ENCODE results near the gene SMPX.
"Not testable (repeated sequence)": the region's sequence is repeated elsewhere in the genome, so short reads cannot be mapped to it uniquely, and the experiment has no call there.

Gene SMPX

GRCh38 chrX:21757960-21758359 lies at the start of gene SMPX:
Gene SMPX, minus strand, starts transcription at chrX:21758116. Its CDS starts 3,826 bp downstream, at chrX:21754290.
- DNase-seq, result no peak

- DNase-seq, result peak; percentile 1
Measured at GRCh38 chrX:21806691-21807090, 48.8 kb upstream of the SMPX start.

GRCh38 chrX:21802839-21803238 lies 44.9 kb upstream of the SMPX start:
- DNase-seq, result no peak

- DNase-seq, result no peak
Measured at GRCh38 chrX:21802054-21802670, 44.2 kb upstream of the SMPX start.

- no peak for DNase-seq
Measured at GRCh38 chrX:21800344-21800770, 42.4 kb upstream of the SMPX start.

GRCh38 chrX:21799767-21800166 lies 41.9 kb upstream of the SMPX start:
- DNase-seq, result no peak

- no peak for DNase-seq
Measured at GRCh38 chrX:21798677-21799219, 40.8 kb upstream of the SMPX start.

- no peak for DNase-seq
Measured at GRCh38 chrX:21781976-21782375, 24.1 kb upstream of the SMPX start.

GRCh38 chrX:21781525-21781924 lies 23.6 kb upstream of the SMPX start:
- no peak for DNase-seq

- DNase-seq, result no peak
Measured at GRCh38 chrX:21779095-21779494, 21.2 kb upstream of the SMPX start.

GRCh38 chrX:21778236-21778635 lies 20.3 kb upstream of the SMPX start:
- no peak for DNase-seq

GRCh38 chrX:21775128-21775527 lies 17.2 kb upstream of the SMPX start:
- DNase-seq, result not testable (repeated sequence)

GRCh38 chrX:21773036-21773435 lies 15.1 kb upstream of the SMPX start:
- DNase-seq, result not testable (repeated sequence)

- no peak for DNase-seq
Measured at GRCh38 chrX:21770631-21771321, 12.9 kb upstream of the SMPX start.

- no peak for DNase-seq
Measured at GRCh38 chrX:21766101-21766500, 8.2 kb upstream of the SMPX start.

- DNase-seq, result no peak
Measured at GRCh38 chrX:21764008-21764407, 6.1 kb upstream of the SMPX start.

- no peak for DNase-seq
Measured at GRCh38 chrX:21758488-21758887, 572 bp upstream of the SMPX start.

GRCh38 chrX:21756785-21757529 lies 959 bp downstream of the SMPX start:
- no peak for DNase-seq

GRCh38 chrX:21749924-21750323 lies 8.0 kb downstream of the SMPX start:
- no peak for DNase-seq

GRCh38 chrX:21748235-21748634 lies 9.7 kb downstream of the SMPX start:
- DNase-seq, result no peak

GRCh38 chrX:21747558-21747957 lies 10.4 kb downstream of the SMPX start:
- no peak for DNase-seq

- DNase-seq, result peak; percentile 54
Measured at GRCh38 chrX:21745756-21746155, 12.2 kb downstream of the SMPX start.

- DNase-seq, result no peak
Measured at GRCh38 chrX:21744721-21745120, 13.2 kb downstream of the SMPX start.

- DNase-seq, result no peak
Measured at GRCh38 chrX:21744060-21744459, 13.9 kb downstream of the SMPX start.
